HEK293 (cell line): ENCODE measurements around the gene PKP2.

Experiments used
- CTCF ChIP-seq: fragments of 450-650 bp; formaldehyde crosslinking; IDR thresholded peaks from 2 replicates; pipeline ENCODE4 v1.5.1; 2016; ENCODE audit warnings: missing biosample characterization, missing genetic modification characterization
- OSR2 ChIP-seq: fragments of 450-650 bp; formaldehyde crosslinking; IDR thresholded peaks from 2 replicates; pipeline ENCODE4 v1.5.1; 2016; ENCODE audit warnings: missing biosample characterization, missing genetic modification characterization
- PBX3 ChIP-seq: sonication (generic); formaldehyde crosslinking; IDR thresholded peaks from 2 replicates; pipeline ENCODE4 v1.8.1; 2022; ENCODE audit warnings: mild to moderate bottlenecking, moderate library complexity, missing genetic modification reagents
- PRDM10 ChIP-seq: fragments of 450-650 bp; formaldehyde crosslinking; IDR thresholded peaks from 2 replicates; pipeline ENCODE4 v1.5.1; 2016; ENCODE audit warnings: missing biosample characterization, missing genetic modification characterization
- REPIN1 ChIP-seq: fragments of 450-650 bp; formaldehyde crosslinking; IDR thresholded peaks from 2 replicates; pipeline ENCODE4 v1.5.1; 2017; ENCODE audit warnings: missing biosample characterization, missing genetic modification characterization, low read depth
- YY1 ChIP-seq: fragments of 450-650 bp; formaldehyde crosslinking; IDR thresholded peaks from 2 replicates; pipeline ENCODE4 v1.5.1; 2018; ENCODE audit warnings: missing biosample characterization, missing genetic modification characterization
- ZBTB1 ChIP-seq: fragments of 450-650 bp; formaldehyde crosslinking; IDR thresholded peaks from 2 replicates; pipeline ENCODE4 v1.5.1; 2016; ENCODE audit warnings: missing biosample characterization, missing genetic modification characterization
- ZBTB20 ChIP-seq: fragments of 450-650 bp; formaldehyde crosslinking; IDR thresholded peaks from 2 replicates; pipeline ENCODE4 v1.5.1; 2016; ENCODE audit warnings: missing biosample characterization, missing genetic modification characterization
- ZNF146 ChIP-seq: fragments of 450-650 bp; formaldehyde crosslinking; IDR thresholded peaks from 2 replicates; pipeline ENCODE4 v1.5.1; 2016; ENCODE audit warnings: missing biosample characterization, missing genetic modification characterization
- ZNF274 ChIP-seq, 2 experiments: fragments of 200-500 bp in 1 of 2; fragments of 450-650 bp in 1 of 2; sonication (Bioruptor generic) in 1 of 2; formaldehyde crosslinking in 1 of 2; IDR thresholded peaks; 2 replicates each; pipeline versions ENCODE4 v1.5.1 to v1.6.1; 2014 to 2016; ENCODE audit warnings: borderline replicate concordance in 1 of 2, inconsistent platforms in 1 of 2, low read length in 1 of 2, missing biosample characterization in 1 of 2, missing genetic modification characterization in 1 of 2
- ZNF394 ChIP-seq: fragments of 450-650 bp; formaldehyde crosslinking; IDR thresholded peaks from 2 replicates; pipeline ENCODE4 v1.5.1; 2016; ENCODE audit warnings: missing biosample characterization, missing genetic modification characterization, mild to moderate bottlenecking, moderate library complexity, borderline replicate concordance
- ZNF449 ChIP-seq: fragments of 450-650 bp; formaldehyde crosslinking; IDR thresholded peaks from 2 replicates; pipeline ENCODE4 v1.5.1; 2017; ENCODE audit warnings: missing biosample characterization, mild to moderate bottlenecking, missing genetic modification characterization, moderate library complexity
- ZNF514 ChIP-seq: fragments of 450-650 bp; formaldehyde crosslinking; IDR thresholded peaks from 2 replicates; pipeline ENCODE4 v1.5.1; 2016; ENCODE audit warnings: missing biosample characterization, missing genetic modification characterization
- ZNF624 ChIP-seq: fragments of 450-650 bp; formaldehyde crosslinking; IDR thresholded peaks from 2 replicates; pipeline ENCODE4 v1.5.1; 2017; ENCODE audit warnings: missing biosample characterization, missing genetic modification characterization

- no peak for TF ChIP-seq CTCF (tag by site-specific recombination)
- TF ChIP-seq YY1 (tag by site-specific recombination), result no peak
- no peak for TF ChIP-seq ZNF449
- no peak for TF ChIP-seq ZNF624 (tag by site-specific recombination)
- no peak for TF ChIP-seq ZBTB1 (tag by site-specific recombination)
- no peak for TF ChIP-seq ZNF146 (tag by site-specific recombination)
- TF ChIP-seq OSR2 (tag by site-specific recombination), result no peak
- no peak for TF ChIP-seq ZBTB20 (tag by site-specific recombination)
- TF ChIP-seq ZNF274 (IDR thresholded peaks at IDR 0.05; ENCODE audit: low read length), result no peak
- no peak for TF ChIP-seq ZNF274 (tag by site-specific recombination; IDR thresholded peaks at IDR 0.05; ENCODE audit: borderline replicate concordance)
- TF ChIP-seq REPIN1, result no peak
- no peak for TF ChIP-seq ZNF514
- TF ChIP-seq PRDM10 (tag by site-specific recombination), result no peak
- TF ChIP-seq PBX3 (CRISPR knock-in tag), result no peak
- no peak for TF ChIP-seq ZNF394
These were observed 43.2 kb upstream of the PKP2 start for GRCh38 chr12:32939801-32940200.
